HG03280 (cell line): ENCODE data around the gene ZMYND10.

Source experiments
- ATAC-seq: cut with Tn5 transposase; IDR thresholded peaks from one replicate; pipeline ENCODE4 v1.9.1; 2021; ENCODE audit warnings: mild to moderate bottlenecking, moderate library complexity; ENCODE audit not compliant: unreplicated experiment

ZMYND10 gene

GRCh38 chr3:50327129-50327528 is 18.4 kb downstream of the ZMYND10 start:
- ATAC-seq = no peak

- no peak for ATAC-seq
These were observed 19.4 kb downstream of the ZMYND10 start for GRCh38 chr3:50326182-50326541.

- no peak for ATAC-seq
These were observed 19.9 kb downstream of the ZMYND10 start for GRCh38 chr3:50325497-50326181.

GRCh38 chr3:50325113-50325480 is 20.4 kb downstream of the ZMYND10 start:
- ATAC-seq = no peak

DNA sequence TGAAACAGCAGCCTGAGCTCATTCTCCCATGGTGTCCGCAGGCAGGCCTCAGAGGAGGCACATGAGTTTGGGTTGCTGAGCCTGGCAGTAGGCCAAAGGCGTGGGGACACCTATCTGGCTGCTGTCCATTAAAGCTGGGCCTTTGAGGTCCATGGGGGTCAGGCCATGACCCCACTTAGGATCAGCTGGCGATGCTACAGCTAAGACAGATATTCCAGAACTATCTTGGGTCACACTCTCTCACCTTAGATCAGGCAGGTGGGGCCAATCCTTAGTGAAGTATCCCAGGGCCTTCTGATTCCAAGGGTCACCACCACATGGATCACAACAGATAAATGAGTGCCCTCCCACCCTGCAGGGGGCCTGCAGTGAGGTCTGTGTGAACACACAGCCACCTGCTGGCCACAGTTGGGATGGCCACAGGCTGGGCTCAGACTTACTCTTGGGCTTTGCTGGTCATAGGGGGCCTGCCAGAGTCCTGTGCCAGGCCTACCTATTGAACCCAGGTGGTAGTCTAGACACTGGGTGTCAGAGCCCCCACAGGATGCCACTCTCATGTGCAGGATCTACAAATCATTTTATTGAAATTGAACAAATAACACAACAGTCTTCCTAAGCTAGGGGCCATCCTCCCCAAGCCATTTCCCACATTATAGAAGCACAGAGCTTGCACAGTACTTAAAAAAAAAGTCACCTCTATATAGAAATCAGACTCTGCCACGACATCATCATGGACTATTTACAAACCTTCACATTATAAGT is 21.0 kb downstream of the ZMYND10 start:
- no peak for ATAC-seq

DNA sequence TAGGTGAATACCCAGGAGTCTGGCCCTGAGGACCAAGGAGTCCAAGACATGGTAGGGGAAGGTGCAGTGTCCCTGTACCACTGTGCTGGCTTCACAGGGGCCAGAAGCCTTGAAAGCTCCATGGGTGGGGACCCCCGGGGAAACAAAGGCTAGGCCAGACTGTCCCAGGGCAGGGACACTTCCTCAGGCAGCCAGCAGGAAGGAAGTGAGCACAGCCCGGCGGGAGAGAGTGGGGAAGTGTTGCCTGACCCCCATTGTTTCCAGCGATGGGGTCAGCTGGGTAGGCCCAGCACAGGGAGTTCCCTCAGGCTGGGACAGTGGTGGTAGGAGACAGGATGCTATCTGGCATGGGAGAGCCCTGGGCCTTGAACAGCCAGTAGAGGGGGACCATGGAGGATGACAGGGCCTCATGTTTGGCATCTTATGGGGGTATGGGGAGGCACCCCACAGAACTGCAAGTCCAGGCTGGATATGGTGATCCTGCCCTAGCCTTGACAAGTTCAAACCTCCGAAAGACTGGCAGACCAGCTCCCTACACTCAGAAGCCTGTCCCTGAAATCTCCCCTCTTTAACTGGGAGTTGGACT is 21.8 kb downstream of the ZMYND10 start:
- ATAC-seq = no peak

GRCh38 chr3:50323092-50323600 is 22.4 kb downstream of the ZMYND10 start:
- ATAC-seq = no peak

DNA sequence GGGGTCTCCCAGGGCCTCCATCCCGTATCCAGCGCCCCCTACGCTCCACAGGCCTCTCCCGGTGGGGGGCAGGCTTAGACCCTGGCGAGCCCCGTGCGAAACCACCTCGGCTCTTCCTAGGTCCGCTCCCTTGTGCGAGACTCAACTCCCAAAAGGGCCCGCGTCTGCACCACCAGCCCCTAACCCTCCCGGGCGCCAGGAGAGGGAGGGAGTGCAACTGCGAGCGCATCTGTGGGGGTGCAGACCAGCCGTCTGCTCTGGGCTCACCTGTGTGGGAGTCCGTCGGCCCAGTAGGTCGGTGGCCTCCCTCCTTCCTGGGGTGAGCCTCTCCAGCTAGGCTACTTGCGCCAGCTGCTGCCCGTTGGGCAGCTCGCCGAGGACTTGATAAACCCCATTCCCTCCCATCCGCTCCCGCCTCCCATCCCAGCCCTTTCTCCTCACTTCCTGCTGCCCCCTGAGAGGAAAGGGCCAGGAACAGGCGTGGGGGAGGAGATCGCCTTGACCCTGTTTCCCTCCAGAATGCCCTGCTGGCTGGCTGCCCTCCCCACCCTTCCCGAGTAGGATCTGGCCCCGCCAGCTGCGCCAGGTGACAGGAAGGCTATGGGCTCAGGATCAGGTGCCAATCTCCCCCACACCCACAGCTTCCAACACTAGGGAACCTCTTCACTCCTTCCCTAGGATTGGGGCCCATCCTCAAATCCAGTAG is 23.0 kb downstream of the ZMYND10 start, which contains the start of gene HYAL2:
Gene HYAL2, minus strand, starts transcription at position 360 of the 706 bp plus-strand sequence. CDS start 2,256 bp downstream, outside the sequence.
- ATAC-seq = no peak

DNA sequence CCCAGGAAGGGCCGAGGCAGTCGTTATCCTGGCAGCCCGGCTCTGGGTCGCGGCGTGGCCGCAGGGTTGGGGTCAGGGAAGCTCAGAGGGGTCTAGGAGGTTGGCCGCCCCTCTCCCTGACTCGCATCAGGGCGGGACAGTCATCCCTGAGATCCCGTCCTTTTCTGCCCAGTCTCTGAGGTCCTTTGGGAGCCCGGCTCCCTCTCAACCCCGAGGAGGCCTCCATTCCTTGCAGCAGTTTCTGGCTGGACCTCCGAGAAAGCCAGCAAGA is 23.5 kb downstream of the ZMYND10 start:
- no peak for ATAC-seq

- ATAC-seq = peak; percentile 74
These were observed 24.0 kb downstream of the ZMYND10 start for GRCh38 chr3:50321336-50322114.

- ATAC-seq = peak; percentile 49
These were observed 24.6 kb downstream of the ZMYND10 start for GRCh38 chr3:50320853-50321335.

DNA sequence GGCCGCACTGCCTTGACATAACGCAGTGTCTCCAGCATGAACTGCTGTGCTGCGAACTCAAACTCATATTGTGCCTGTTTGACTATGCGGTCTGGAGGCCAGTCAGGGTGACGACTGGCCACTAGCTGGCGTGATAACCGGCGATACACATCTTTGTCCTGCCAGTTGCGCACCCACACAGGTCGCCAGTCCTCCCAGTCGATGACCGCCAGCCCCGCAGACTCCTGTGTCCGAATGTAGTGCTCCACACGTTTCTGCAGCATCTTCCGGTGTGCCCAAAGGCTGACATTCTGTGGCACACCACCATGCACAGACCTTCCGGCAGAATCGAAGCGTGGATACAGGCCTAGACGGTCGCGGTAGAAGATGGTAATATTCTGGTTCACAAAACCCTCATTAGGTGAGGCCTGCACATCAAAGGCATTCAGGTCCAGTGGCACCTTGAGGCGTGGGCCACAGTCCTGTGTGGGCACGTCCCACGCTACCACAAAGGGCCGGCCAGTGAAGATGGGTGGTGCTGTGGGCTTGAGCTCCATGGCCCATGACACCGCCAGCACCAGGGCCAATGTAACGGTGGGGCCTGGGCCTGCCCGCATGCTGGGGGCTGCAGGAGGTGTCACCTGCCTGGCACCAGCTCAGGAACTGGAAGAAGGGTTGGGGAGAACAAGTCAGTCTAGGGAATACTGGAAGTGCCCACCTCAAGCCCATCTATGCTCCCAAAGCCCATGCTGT is 25.5 kb downstream of the ZMYND10 start:
- no peak for ATAC-seq

GRCh38 chr3:50319181-50319893 is 26.2 kb downstream of the ZMYND10 start:
- ATAC-seq = no peak

DNA sequence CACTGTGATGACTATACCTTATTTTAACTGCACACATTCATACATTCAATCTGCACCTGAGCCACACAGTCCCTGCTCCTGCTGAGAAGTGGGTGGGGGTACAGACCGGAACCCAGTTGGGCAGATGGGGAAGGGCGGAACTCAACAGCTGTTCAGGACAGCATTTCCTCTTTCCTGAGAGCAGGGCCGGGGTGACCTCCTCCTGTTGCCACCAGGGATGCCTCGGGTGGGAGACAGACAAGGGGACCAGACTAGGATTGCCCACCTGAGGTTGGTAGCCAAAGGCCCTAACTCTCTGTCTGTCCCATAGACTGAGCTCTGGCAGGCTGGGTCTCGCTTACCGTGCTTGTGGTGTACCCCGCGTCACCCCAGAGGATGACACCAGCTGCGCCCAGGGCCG is 26.9 kb downstream of the ZMYND10 start:
- ATAC-seq = no peak

DNA sequence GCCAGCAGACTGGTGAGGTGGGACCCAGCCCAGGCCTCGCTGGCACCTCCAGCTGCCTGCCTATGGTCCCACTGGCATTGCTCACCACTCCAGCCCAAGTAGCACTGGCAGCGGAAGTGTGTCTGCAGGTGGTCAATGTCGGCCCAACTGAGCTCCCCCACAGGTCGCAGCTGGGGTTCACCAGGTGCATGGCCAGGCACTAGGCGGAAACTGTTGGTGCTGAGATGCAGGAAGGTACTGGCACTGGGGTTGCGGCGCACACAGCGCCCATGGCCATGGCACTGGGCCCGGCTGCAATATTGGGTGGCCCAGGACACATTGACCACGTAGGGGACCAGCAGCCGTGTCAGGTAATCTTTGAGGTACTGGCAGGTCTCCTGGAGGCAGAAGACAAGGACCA is 27.4 kb downstream of the ZMYND10 start:
- no peak for ATAC-seq

DNA sequence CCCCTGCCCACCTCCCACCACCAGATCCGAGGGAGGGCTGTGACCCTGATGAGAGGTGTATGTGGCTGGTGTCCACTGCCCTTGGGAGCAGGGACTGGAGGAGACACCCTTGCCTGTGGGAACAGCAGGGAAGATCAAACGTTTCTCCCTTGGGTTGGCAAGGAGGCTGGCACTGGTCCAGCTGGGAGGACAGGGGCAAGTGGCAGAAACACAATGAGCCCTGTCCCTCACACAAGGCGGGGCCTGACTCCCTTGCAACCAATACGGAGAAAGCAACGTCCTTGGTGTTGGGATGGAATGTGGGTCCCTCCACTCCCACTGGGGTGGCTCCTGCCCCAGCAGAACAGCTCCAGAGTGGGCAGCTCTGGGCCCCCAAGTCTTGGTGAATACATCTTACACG is 28.2 kb downstream of the ZMYND10 start:
- no peak for ATAC-seq

- ATAC-seq = no peak
These were observed 28.8 kb downstream of the ZMYND10 start for GRCh38 chr3:50316657-50317242.

DNA sequence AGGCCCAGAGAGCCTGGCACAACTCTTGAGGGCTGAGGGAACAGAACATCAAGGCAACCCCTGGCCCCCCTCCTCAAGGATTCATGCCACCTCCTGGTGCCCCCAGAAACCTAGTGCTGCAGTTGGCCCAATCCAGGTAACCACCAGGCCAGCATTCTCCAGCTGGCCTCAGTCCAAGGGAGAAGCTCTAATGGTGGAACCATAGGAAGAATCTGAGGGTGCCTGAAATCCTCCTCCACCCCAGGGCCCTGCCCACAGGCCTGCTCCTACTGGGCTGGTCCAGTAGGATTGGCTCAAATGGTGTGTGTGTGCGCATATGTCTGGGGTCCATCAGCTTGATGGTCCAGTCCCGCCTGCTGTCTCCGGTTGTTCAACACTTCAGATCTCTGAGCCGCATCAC is 30.7 kb downstream of the ZMYND10 start:
- ATAC-seq = no peak

DNA sequence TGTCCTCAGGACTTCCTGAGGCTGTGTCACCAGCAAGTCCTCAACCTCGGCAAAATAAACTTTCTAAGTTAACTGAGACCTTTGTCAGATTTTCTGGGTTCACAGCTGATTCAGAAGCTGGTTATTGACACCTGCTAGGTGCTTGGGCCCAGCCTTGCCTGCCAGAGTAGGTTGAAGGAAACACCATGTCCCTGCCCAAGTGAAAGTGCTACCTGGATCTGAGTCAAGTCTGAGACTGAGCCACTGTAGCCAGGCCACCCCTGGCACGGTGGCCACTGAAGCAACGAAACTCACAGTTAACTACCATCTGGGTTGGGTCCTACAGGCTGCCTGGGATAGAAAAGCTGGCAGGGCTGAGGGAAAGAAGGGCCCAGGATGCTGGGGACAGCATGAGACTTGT is 31.2 kb downstream of the ZMYND10 start:
- no peak for ATAC-seq
